ENCODE measurements around the gene NFYB. TPM values are rescaled to one million over a fixed set of nuclear protein-coding genes. Genes with fewer than 3 reads are reported as not detected.

NFYB gene
- total RNA-seq, 1 experiment from 2014 or later = 36.0 TPM

GRCh38 chr12:104182621-104183378 is 44.8 kb upstream of the NFYB start:
- DNase-seq = no peak
- no peak for TF ChIP-seq CTCF (IDR thresholded peaks at IDR 0.05; ENCODE audit: unreplicated experiment)
- Mint-ChIP-seq H3K27ac (ENCODE audit: unreplicated experiment) (no peak overlapping the region), H3K4me3 (ENCODE audit: low read depth, unreplicated experiment) (no peak overlapping the region), H3K4me1 (ENCODE audit: low read depth, unreplicated experiment) (peaks cover 16% of the 10 kb centered on the region), H3K27me3 (ENCODE audit: unreplicated experiment) (no peaks in the 10 kb centered on the region), H3K36me3 (ENCODE audit: insufficient read depth, unreplicated experiment) (no peaks in the 10 kb centered on the region), H3K9me3 (ENCODE audit: low read depth, unreplicated experiment) (no peaks in the 10 kb centered on the region)
- BruUV-seq (replicated peaks) = no TSS peak
- CTCF ChIA-PET = interaction anchor here (0.8 kb wide), 1 partner anchor 572 kb away, joined by 3 read pairs; no protein-coding TSS in a partner anchor
- intact Hi-C loops (cut with micrococcal nuclease; ENCODE audit: unreplicated experiment) = no loop called here

GRCh38 chr12:104182144-104182543 is 44.1 kb upstream of the NFYB start:
- TF ChIP-seq CTCF (IDR thresholded peaks at IDR 0.05; ENCODE audit: unreplicated experiment) = no peak
- DNase-seq = no peak
- H3K27me3 Mint-ChIP-seq (ENCODE audit: unreplicated experiment) = no peaks in the 10 kb centered on the region
- CTCF ChIA-PET = interaction anchor here (0.6 to 0.8 kb wide), 2 partner anchors 14 to 573 kb away, joined by 3 to 5 read pairs; no protein-coding TSS in a partner anchor
- H3K27ac Mint-ChIP-seq (ENCODE audit: unreplicated experiment) = no peak overlapping the region
- no peaks in the 10 kb centered on the region for H3K9me3 Mint-ChIP-seq (ENCODE audit: low read depth, unreplicated experiment)
- no peak overlapping the region for H3K4me3 Mint-ChIP-seq (ENCODE audit: low read depth, unreplicated experiment)
- no peaks in the 10 kb centered on the region for H3K36me3 Mint-ChIP-seq (ENCODE audit: insufficient read depth, unreplicated experiment)
- peaks cover 15% of the 10 kb centered on the region for H3K4me1 Mint-ChIP-seq (ENCODE audit: low read depth, unreplicated experiment)
- no TSS peak for BruUV-seq (replicated peaks)
- intact Hi-C loops (cut with micrococcal nuclease; ENCODE audit: unreplicated experiment) = no loop called here

GRCh38 chr12:104181313-104181712 is 43.3 kb upstream of the NFYB start:
- DNase-seq = no peak
- BruUV-seq (replicated peaks) = no TSS peak
- peaks cover 15% of the 10 kb centered on the region for H3K4me1 Mint-ChIP-seq (ENCODE audit: low read depth, unreplicated experiment)
- no peaks in the 10 kb centered on the region for H3K27me3 Mint-ChIP-seq (ENCODE audit: unreplicated experiment)
- H3K27ac Mint-ChIP-seq (ENCODE audit: unreplicated experiment) = no peak overlapping the region
- H3K9me3 Mint-ChIP-seq (ENCODE audit: low read depth, unreplicated experiment) = no peaks in the 10 kb centered on the region
- CTCF ChIA-PET = no interaction called here
- H3K4me3 Mint-ChIP-seq (ENCODE audit: low read depth, unreplicated experiment) = no peak overlapping the region
- TF ChIP-seq CTCF (IDR thresholded peaks at IDR 0.05; ENCODE audit: unreplicated experiment) = no peak
- H3K36me3 Mint-ChIP-seq (ENCODE audit: insufficient read depth, unreplicated experiment) = no peaks in the 10 kb centered on the region
- intact Hi-C loops (cut with micrococcal nuclease; ENCODE audit: unreplicated experiment) = no loop called here

- no peaks in the 10 kb centered on the region for H3K27me3 Mint-ChIP-seq (ENCODE audit: unreplicated experiment)
- intact Hi-C loops (cut with micrococcal nuclease; ENCODE audit: unreplicated experiment) = no loop called here
- H3K4me3 Mint-ChIP-seq (ENCODE audit: low read depth, unreplicated experiment) = no peak overlapping the region
- no peak for DNase-seq
- H3K9me3 Mint-ChIP-seq (ENCODE audit: low read depth, unreplicated experiment) = no peaks in the 10 kb centered on the region
- CTCF ChIA-PET = no interaction called here
- H3K36me3 Mint-ChIP-seq (ENCODE audit: insufficient read depth, unreplicated experiment) = no peaks in the 10 kb centered on the region
- TF ChIP-seq CTCF (IDR thresholded peaks at IDR 0.05; ENCODE audit: unreplicated experiment) = no peak
- no TSS peak for BruUV-seq (replicated peaks)
- H3K4me1 Mint-ChIP-seq (ENCODE audit: low read depth, unreplicated experiment) = peaks cover 15% of the 10 kb centered on the region
- H3K27ac Mint-ChIP-seq (ENCODE audit: unreplicated experiment) = no peak overlapping the region
Measured at GRCh38 chr12:104180374-104180773, 42.4 kb upstream of the NFYB start.

Measured in Calu3 (cell line).